Keratinocyte (primary cell): Measurements from ENCODE around the gene USP47.

Experiments
- CTCF ChIP-seq, 3 experiments: IDR thresholded peaks in 1 of 3; conservative IDR thresholded peaks in 1 of 3; optimal IDR thresholded peaks in 1 of 3; 2 replicates in 2 of 3; 3 replicates in 1 of 3; pipeline versions ENCODE3 to v1.5.1; 2011; ENCODE audit warnings: low read length in 3 of 3, mild to moderate bottlenecking in 3 of 3, moderate library complexity in 2 of 3, control low read depth in 1 of 3, inconsistent platforms in 1 of 3; ENCODE audit not compliant: insufficient read depth in 2 of 3; ENCODE audit errors: extremely low read depth in 1 of 3
- EZH2 ChIP-seq: IDR thresholded peaks from one replicate; pipeline ENCODE4 v1.6.1; 2012; ENCODE audit warnings: inconsistent platforms, mild to moderate bottlenecking, low read length, moderate library complexity

GRCh38 chr11:12005476-12005875 lies 163.7 kb downstream of the USP47 start:
- TF ChIP-seq CTCF (optimal IDR thresholded peaks at IDR 0.05 in 1 of 3, IDR thresholded peaks at IDR 0.05 in 1 of 3, conservative IDR thresholded peaks at IDR 0.05 in 1 of 3; ENCODE audit: extremely low read depth in 1 of 3, insufficient read depth in 2 of 3, low read length in 3 of 3) (no peak), EZH2 (no peak)
